Fibroblast of lung (primary cell): ENCODE measurements around the gene TENT4A.

ENCODE experiments used
- EZH2 ChIP-seq: IDR thresholded peaks from 2 replicates; pipeline ENCODE4 v1.5.1; 2012; ENCODE audit warnings: low read length, control low read depth, mild to moderate bottlenecking; ENCODE audit errors: missing control alignments
- TF ChIP-seq, protein P1 (sequence below), 2 donors: IDR thresholded peaks in 1 of 2; conservative IDR thresholded peaks in 1 of 2; 1 replicate in 1 of 2; 2 replicates in 1 of 2; pipeline ENCODE4 v1.5.1; 2011 to 2012; ENCODE audit warnings: low read length in 2 of 2, control low read depth in 1 of 2, inconsistent platforms in 1 of 2, low read depth in 1 of 2, mild to moderate bottlenecking in 1 of 2

- TF ChIP-seq, protein P1, sequence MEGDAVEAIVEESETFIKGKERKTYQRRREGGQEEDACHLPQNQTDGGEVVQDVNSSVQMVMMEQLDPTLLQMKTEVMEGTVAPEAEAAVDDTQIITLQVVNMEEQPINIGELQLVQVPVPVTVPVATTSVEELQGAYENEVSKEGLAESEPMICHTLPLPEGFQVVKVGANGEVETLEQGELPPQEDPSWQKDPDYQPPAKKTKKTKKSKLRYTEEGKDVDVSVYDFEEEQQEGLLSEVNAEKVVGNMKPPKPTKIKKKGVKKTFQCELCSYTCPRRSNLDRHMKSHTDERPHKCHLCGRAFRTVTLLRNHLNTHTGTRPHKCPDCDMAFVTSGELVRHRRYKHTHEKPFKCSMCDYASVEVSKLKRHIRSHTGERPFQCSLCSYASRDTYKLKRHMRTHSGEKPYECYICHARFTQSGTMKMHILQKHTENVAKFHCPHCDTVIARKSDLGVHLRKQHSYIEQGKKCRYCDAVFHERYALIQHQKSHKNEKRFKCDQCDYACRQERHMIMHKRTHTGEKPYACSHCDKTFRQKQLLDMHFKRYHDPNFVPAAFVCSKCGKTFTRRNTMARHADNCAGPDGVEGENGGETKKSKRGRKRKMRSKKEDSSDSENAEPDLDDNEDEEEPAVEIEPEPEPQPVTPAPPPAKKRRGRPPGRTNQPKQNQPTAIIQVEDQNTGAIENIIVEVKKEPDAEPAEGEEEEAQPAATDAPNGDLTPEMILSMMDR (conservative IDR thresholded peaks at IDR 0.05 in 1 of 2, IDR thresholded peaks at IDR 0.05 in 1 of 2; ENCODE audit: low read depth in 1 of 2, low read length in 2 of 2) = no peak
- no peak for TF ChIP-seq EZH2
Observed at GRCh38 chr5:6805841-6806240, 92.6 kb downstream of the TENT4A start.
